HS-5 (cell line): ENCODE measurements around the gene HAND1.

ENCODE experiments used
- DNase-seq: peaks from one replicate; pipeline ENCODE4 v3.0.0-alpha.2; 2012; ENCODE audit warnings: low read depth

Gene HAND1

DNA sequence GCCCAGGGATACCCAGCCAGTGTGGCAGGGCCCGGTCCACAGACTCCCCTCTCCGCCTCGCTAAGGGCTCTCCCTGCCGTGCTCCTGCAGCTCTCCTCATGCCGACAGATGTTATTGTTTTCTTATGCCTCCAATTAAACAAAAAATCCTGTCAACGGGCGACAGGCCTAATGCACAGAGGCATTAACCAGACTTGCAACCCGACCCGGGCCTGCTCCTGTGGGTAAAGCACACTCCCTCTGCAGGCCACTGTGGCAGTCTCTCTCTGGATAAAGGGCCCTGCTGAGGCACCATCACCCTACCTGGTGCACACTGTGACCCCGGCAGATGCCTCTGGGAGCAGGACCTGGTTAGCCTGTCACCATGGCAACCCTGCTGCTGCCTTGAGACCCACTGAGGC, 27.5 kb upstream of the HAND1 start:
- no peak for DNase-seq

DNA sequence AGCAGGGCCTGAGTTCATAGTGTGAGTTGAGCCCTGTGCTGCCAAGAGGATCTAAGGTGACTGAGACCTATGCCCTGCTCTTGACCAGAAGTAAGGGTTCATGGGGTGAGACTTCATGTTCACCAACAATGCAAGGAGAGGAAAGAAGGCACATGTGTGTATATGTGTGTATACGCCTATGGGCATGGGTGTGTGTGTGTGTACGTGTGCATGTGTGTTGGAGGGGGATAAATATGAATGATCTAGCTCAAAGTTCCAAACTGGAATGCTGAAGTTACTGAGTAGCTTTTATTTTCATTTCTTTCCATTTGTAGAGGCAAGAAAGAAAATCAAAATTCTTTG, 25.6 kb upstream of the HAND1 start:
- no peak for DNase-seq

DNA sequence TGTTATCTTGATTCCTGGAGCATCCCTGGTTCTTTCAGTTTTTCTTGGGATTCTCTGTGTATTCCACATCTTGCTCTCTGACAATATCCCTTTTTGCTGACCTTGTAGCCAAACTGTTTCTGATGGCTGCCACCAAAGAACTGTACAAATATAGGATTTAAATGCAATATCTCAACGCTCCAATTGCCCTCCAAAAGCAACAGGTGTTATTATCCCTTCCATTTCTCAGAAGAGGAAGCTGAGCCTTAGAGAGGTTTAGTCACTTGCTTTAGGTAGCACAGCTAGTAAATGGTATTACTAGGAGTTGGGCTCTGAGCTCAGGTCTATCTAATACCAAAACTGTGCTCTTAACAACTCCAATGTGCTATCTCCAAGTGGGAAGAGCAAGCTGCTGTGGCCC, 24.2 kb upstream of the HAND1 start:
- no peak for DNase-seq

DNA sequence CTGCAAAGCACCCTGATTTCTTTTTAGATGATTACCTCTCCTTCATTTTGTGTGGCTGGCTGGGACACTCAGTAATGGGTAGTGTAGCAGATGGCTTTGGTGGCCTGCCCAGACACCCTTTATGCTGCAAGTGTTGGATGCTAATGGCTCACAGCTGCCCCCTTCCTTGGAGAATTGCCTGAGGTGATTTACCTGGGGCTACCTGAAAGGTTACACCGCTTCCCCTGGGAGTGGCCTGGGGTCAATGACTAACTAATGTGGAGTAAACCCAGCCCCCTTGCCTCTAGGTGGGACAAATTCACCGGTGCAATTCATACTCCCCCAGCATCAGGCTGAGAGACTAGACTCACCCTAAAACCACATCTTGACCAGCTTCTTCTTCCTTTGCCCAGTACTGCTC, 23.5 kb upstream of the HAND1 start:
- DNase-seq, result no peak

DNA sequence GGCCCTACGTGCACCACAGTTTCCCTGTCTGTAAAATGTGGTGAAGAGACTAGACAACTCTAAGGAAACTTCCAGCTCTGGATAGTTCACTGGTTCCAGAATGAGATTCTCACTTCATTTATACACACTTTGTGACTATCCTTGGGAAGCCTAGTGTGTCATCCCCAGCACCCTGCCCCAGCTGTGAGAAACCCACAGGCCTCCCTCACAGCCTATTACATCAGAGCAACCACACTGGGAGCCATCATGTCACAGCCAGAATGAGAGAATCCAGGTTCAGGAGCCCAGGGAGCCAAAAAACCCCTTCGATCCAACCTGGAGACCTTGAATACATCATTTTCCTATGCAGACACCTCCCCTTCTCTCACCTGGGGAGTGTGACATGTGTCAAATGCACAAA, 21.0 kb upstream of the HAND1 start:
- DNase-seq, result no peak

DNA sequence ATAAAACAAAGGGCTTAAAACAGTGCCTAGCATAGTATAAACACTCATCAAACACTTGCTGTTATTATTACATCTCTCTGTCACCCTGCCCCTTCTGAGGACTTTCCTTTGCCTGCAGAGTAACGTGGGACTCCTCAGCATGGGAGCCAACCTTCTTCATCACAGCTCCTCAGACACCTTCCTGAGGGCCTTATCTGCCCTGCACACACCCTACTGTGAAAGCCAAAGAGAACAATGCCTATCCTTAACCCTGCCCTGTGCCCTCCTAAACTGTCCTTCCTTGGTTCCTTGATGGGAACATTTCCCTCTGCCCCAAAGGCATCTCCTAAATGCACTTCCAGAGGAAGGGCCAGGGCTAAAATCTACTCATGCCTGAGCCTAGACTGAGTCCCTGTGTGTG, 20.6 kb upstream of the HAND1 start:
- DNase-seq, result no peak

DNA sequence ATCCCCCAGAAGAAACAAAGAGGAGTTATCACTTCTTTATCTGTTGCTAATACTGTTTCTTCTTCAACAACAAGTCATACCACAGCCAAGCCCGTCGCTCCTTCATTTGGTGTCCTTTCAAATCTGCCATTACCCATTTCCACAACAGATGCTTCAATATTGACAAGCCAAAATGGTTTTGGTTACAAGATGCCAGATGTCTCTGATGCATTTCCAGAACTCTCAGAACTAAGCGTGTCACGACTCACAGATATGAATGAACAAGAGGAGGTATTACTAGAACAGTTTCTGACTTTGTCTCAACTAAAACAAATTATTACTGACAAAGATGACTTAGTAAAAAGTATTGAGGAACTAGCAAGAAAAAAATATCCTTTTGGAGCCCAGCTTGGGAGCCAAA, 16.0 kb upstream of the HAND1 start:
- DNase-seq, result no peak

DNA sequence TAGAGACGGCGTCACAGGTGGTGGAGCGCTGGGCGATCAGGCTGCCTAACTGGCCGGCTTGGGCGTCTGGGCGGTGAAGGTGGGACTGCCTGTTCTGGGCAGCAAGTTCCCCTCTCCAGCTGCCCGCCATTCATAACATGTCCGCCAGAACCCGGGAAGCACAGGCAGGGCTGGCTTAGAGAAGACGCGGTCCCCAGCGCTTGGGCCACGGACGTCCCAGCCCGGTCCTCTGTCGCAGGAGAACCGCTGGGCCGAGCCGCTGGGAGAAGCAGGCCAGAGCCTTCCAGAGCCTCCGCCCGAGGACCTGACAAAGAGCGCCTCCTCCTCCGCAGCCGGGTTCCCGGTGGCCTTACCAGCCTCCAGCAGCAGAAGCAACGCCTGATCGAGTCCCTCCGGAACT, 15.2 kb upstream of the HAND1 start:
- no peak for DNase-seq

DNA sequence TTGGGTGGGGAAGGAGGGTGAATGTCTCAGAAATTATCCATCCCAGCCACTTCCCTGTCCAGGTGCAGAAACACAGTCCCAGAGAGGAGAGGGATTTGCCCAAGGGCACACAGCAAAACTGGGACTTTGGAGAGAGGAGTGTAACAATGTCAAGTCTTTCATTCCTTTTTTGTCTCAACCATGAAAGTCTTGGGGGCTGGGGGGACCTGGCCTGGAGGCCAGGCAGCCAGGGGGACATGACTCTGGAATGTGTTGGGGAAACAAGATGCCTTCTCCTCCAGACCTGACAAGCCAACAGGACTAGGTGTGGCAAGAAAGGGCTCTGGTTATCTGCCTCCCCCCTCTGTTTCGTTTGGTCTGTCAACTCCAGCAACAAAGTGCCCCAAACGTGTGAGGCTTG, 13.9 kb upstream of the HAND1 start:
- no peak for DNase-seq

DNA sequence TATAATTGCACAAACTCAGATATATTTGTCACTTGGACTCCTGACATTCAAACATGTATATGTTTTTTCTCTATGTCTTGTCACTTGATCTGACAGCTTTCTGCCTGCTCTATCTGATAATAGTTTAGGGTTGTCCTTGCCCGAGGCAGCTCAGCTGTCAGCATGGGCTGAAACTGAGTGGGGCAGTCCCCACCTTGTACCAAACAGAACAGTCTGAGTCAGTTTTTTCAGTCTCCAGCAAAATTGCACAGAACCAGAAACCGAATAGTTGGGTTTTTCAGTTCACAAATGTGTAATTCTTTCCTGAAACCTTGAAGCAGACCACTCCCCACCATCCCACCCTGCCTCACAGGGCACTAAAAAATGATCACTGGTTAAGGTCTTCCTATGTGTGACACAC, 9.5 kb upstream of the HAND1 start:
- no peak for DNase-seq

DNA sequence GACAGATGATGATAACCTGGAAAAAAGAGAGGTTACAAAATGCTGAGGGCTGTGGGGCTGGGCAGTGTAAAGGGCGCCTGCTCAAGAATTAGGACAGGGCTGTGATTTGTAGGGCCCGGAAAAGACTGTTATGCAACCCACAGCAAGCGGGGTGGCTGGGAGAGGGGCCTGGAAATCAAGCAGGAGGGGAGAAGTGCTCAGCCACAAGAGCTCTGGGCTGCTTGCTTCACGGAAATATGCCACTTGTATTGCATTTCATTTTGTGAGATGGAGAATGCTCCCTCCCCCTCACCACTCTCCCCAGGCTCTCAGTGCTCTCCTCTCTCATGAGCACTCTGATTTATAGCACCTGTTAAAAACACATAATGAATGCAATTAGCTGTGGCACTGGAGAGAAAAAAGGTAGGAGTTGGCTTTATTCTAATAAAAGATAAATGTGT, 8.4 kb upstream of the HAND1 start:
- no peak for DNase-seq

DNA sequence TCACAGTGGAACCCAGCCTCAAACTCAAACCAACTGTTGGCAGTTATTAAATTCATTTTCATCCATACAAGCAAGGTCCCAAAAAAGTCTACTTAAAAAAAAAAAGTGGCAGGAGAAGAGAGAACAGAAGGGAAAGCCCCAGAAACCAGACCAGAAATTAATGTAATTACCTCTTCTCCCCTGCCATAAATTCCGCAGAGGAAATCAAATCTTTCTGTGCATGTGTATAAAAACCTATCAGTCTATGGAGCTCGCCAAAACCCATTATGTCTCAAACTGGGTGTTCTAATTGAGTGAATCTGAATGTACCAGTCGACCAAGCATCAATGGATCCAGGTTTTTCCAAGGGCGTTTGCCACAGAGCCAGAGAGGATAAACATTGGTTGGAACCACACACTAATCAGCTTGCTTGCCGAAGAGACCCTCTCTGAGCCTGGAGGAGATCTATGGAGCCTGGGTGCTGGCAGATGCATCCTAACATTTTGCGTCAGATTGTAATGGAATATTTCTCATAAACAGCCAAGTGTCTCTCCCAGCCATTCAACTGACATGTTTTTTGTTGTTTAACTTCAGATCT, 7.9 kb upstream of the HAND1 start:
- no peak for DNase-seq

DNA sequence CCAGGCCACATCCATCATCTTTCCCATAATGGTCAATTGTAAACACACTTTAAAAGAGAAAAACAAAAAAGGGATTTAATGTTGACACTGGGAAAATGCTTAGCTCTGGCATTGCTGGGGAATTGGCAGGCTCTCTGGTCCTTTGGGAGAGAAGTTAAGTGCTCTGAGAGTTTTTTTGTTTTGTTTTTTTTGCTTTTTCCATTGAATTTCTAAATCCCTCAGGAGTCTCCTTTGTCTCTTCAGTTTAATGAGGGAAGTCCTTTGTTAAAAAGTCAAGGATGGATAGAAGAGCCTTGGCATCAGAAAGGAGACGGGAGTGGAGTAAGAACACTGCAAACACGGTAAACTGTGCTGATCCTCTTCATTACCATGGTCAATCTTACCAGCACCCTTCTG, 7.1 kb upstream of the HAND1 start:
- no peak for DNase-seq

DNA sequence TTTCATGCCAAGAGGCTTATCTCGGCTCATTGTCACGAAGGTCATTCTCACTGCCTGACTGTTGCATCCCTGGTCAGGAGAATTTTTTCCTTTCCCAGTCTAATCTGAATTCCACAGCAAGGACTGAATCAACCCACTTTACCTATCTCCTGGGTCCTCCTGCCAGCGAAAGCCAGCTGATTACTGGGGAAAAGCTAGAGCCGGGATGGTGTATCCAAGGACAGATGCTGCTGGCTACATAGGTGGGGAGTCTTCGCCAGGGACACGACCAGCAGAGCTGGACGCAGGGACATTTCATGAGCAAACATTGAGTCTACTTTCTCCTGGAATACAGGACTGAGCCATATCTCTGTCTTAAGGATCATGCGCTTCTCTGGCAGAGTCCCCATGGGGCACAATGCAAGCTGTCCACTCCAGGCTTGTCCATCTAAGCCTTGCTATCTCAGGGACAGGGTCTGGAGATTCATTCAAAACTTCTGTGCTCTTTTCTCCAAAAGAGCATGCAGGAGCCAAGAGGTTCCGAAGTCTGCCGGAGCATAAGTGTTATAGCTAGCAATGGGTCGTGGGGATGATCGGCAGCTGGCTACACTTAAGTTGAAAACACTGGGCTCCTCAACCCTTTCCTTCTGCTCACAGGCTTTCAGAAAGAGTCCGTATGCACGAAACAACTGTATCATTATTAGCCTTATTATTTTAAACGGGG, 6.5 kb upstream of the HAND1 start:
- DNase-seq, result no peak

DNA sequence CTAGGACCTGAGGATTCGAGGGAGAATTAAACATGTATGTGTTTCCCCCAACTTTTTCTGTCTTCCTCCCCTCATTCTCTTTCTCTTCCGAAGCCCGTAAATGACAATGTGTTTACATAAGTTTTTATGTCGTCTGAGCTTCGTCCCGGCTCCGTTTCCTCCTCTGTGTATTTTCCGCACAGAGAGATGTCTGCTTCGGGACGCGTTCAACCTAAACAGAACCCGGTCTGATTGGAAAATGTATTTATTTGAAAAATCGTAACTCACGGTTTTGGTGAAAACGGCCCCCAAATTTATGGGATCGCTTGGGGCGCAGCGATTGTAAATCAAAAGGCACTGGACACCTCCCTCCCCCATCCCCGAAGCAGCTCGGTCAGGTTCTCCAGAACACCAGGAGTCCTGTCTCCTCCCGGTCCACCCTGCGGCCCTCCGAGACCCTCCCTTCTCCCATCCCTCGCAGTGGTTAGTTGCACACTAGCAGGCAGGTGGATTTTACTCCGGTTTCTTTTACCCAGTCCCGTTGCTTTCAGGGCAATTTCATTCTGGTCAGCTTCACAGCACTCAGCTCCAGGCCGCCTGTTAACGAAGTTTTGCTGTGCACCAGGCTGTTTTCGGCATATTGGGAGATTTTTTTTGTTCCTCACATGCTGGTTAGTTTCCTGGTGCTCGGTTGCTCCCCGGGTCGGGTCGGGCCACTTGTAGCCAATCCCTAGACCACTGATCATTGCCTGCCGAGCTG, 5.8 kb upstream of the HAND1 start:
- no peak for DNase-seq

DNA sequence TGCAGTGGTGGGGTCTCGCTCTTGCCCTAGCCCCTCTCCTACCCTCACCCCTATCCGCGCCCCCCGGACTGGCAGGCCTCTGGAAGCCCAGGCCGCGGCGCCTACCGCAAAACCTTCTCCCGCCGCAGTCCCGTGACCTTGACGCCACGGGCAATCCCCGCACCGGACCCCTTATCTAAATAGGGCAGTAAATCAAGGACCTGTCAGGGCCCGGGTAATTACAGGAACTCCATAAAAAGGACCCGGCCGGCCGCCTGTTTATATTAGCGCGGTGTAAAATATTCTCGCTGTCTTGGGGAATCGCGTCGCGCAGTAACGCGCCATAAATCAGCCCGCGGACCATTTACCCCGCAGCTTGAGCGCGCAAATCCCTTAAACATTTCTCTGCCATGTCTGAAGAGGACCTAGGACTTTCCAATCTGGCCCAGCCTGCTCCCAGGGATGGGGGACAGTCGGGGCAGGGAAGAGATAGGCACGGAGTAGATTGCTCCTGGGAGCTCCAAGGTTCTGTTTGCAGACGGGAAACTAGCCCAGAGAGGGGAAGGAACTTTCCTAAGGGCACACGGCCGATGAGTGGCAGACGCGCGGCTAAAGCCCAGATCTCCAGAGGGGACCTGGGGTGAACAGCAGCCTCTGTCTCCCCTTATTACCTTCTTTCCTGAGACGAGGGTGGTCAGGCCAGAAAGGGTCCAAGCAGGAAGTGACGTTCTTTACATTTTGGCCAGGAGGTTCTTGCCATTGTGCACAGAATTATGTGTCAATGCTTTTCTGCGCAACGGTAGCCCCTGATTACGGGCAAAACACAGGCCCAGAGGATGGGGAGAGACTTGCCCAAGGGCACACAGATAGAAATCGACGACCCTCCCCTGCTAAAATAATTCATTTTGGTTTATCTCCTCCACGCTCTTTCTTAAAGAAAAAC, 4.8 kb upstream of the HAND1 start:
- DNase-seq, result no peak

DNA sequence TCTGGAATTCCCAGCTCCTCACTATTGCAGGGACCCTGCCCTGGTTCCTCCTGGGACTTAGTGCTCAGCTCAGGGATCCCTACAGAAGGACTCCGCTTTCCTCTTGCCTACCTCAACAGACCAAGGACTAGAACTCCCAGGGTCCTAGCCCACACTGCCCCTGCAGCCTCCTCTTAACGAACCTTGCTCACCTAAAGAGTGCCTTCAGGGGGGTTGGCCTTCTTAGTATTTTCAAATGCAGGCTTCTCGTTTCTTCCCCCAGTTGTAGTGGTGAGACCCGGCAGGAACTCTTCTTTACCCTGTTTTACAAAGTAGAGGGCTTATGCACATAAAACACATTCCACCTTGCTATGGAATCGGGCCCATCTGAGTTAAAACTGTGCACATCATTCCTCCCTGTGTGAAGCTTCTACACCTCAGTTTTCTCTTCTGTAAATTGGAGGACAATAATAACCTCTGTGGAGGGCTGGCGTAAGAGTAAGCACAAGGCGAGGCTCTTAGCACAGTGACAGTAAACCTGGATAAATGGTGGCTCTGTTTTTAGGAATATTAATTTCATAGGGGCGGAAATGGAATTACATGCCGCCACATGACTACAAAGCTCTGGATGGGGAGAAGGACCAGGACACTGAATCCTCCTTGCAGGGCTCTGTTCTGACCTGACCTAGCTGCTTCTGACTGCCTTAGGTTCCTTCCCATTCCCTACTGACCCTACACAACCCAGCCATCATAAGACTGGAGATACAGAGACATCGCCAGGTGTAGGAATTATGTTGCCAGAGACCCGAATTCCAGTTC, 3.8 kb upstream of the HAND1 start:
- no peak for DNase-seq

DNA sequence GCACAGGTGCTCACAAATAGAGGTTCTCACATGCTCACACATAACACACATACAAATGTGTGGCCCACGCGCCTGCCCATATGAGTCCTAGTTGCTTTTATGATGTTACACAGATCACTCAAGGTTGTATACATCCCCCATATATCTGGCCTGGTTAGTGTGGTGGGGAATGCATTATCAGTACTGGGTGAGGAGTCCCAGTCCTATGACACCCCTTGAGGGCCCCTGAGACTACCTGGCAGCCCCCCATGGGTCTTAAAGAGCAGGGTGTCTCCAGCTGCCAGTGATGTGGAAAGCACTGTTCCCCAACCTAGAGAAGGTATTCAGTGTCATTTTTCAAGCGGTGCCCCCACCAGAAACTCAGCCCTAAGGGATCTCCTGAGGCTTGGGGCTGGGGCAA, 2.8 kb upstream of the HAND1 start:
- DNase-seq, result no peak

DNA sequence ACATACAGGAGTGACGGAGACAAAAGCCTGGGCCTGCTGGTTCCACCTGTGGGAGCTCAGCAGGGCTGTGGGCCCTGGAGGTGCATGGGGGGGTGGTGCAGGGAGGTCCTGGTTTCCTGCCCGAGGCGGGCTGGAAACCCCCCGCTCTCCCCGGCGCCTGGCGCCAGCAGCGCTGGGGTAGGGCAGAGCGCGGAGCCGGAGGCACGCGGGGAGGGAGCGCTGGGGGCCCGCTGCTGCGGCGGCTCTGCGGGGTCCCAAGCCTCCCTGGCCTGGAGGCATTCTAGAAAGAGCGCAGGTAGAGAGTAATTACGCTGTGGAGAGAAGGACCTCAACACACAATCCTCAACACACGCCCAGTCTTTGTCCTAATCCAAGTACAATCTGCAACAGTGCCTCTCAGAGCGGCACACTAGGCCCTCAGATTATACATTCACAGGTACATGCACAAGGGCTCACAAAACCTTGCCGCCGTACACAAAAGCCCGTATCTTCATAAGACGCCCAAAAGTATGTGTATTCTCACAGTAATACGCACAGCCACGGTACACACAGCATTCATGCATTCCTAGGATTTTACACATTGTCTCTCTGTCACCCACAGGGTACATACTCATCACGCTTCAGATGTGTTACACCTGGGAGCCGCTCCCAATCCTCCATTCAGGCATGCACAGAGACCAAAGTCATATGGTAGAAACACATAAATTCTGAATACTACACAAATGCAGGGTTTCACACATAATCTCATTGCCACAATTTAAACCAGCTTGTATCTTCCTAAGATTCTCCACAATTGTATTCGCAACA, 2.1 kb upstream of the HAND1 start:
- no peak for DNase-seq

DNA sequence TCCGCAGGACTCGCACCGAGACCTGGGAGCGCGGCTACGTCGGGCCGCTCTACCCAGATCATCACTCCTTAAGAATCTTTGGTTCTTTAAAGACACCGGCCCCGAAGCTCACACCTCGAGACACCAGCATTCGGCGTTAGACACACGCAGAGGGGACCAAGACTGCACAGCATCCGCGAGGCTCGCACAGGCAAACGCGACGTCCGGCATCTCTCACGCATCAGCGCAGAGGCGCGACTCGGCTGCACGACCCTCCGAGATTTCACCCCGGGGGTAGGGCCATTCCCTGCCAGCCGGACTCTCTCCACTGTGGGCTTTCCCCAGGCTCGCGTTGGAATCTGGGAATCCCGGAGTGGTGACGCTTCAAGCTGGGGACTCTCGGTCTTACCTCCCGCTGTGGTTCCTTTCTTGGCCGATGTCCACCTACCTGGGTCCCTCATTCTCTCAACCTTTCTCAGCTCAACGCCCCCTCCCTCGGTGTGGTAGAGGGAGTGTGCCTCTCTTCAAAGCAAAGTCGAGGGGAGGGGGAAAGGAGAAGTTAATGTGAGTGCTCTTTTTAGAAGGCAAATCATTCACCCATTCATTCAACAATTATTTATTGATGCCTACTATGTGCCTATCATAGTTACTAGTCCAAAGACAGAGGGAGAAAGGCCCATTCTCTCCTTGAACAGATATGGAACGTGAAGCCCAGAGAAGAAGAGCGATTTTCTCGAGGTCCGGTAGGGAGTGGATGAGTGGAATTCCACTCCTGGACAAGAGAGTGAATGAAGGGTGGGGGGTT, 1.3 kb upstream of the HAND1 start:
- DNase-seq, result no peak
